CD4-positive, alpha-beta T cell (primary cell): ENCODE results near the gene LRRC34. TPM values are rescaled to one million over a fixed set of nuclear protein-coding genes. Genes with fewer than 3 reads are reported as not detected.
A peak's percentile ranks its signal among the peaks of the same experiment; 100 is the strongest.

Experiments used
- ATAC-seq: fragments of 200-7000 bp; cut with Tn5 transposase; one replicate; pipeline ENCODE4 v1.10.0; 2022; ENCODE audit warnings: mild to moderate bottlenecking; ENCODE audit not compliant: poor library complexity
- CTCF ChIA-PET: fragments of 350-600 bp; sonication (Branson Sonifier 250); formaldehyde crosslinking; loops from one replicate; lab custom pipeline; 2021; ENCODE audit warnings: antibody characterized with exemption, inconsistent platforms; lab: Charles Lee
- POLR2A ChIA-PET: fragments of 350-600 bp; sonication (Branson Sonifier 250); formaldehyde crosslinking; loops from one replicate; lab custom pipeline; 2021; ENCODE audit warnings: antibody characterized with exemption, inconsistent platforms; lab: Charles Lee
- DNase-seq, 14 experiments: peaks; one replicate each; pipeline ENCODE4 v3.0.0-alpha.2; 2013 to 2020; ENCODE audit warnings: mixed read lengths in 2 of 14
- H3K27ac ChIP-seq, 2 donors: one replicate each; pipeline versions ENCODE4 v1.5.1 to v1.7.0; 2013; ENCODE audit warnings: low read length in 2 of 2, low read depth in 1 of 2, mild to moderate bottlenecking in 1 of 2
- H3K27me3 ChIP-seq, 2 experiments: 1 replicate in 1 of 2; 2 replicates in 1 of 2; pipeline versions ENCODE4 v1.6.1 to v1.7.0; 2013; ENCODE audit warnings: low read length in 2 of 2, control low read depth in 1 of 2, mild to moderate bottlenecking in 1 of 2, moderate library complexity in 1 of 2; ENCODE audit not compliant: insufficient read depth in 2 of 2, control insufficient read depth in 1 of 2
- H3K36me3 ChIP-seq: one replicate; pipeline ENCODE4 v1.6.1; 2013; ENCODE audit warnings: low read length, control low read depth; ENCODE audit not compliant: insufficient read depth
- H3K4me1 ChIP-seq: one replicate; pipeline ENCODE4 v1.6.1; 2013; ENCODE audit warnings: low read length, control low read depth; ENCODE audit not compliant: insufficient read depth
- H3K4me3 ChIP-seq: one replicate; pipeline ENCODE4 v1.5.1; 2013; ENCODE audit warnings: mild to moderate bottlenecking, low read length, moderate library complexity
- H3K9me3 ChIP-seq, 2 experiments: 1 replicate in 1 of 2; 2 replicates in 1 of 2; pipeline versions ENCODE4 v1.6.1 to v1.7.0; 2013; ENCODE audit warnings: low read length in 2 of 2, mild to moderate bottlenecking in 2 of 2, control low read depth in 1 of 2, moderate library complexity in 1 of 2; ENCODE audit not compliant: control insufficient read depth in 1 of 2, insufficient read depth in 1 of 2
- H3K27ac Mint-ChIP-seq: one replicate; pipeline ENCODE4 v1.8.0; 2020; ENCODE audit warnings: mixed read lengths
- H3K27me3 Mint-ChIP-seq: one replicate; pipeline ENCODE4 v1.8.0; 2021; ENCODE audit warnings: mixed read lengths
- H3K36me3 Mint-ChIP-seq: one replicate; pipeline ENCODE4 v1.8.0; 2021; ENCODE audit warnings: low read depth, mixed read lengths
- H3K4me1 Mint-ChIP-seq: one replicate; pipeline ENCODE4 v1.8.0; 2021; ENCODE audit warnings: low read depth, mixed read lengths
- H3K4me3 Mint-ChIP-seq: one replicate; pipeline ENCODE4 v1.8.0; 2020; ENCODE audit warnings: mild to moderate bottlenecking, mixed read lengths
- H3K9me3 Mint-ChIP-seq: one replicate; pipeline ENCODE4 v1.8.0; 2020; ENCODE audit warnings: mixed read lengths
- CTCF ChIP-seq: fragments of 200-600 bp; IDR thresholded peaks from one replicate; pipeline ENCODE4 v1.8.0; 2022; ENCODE audit warnings: antibody characterized with exemption, mild to moderate bottlenecking
- intact Hi-C, 2 experiments: fragments of 100-400 bp; cut with DNase I in 1 of 2; cut with micrococcal nuclease in 1 of 2; formaldehyde crosslinking; loops; one replicate each; pipeline versions ENCODE4 v1.15.1 to v1.9.0; 2023 to 2025; cut with DNase I, micrococcal nuclease
- total RNA-seq, 174 experiments: library from RNA in 2 of 174; stranded (reverse) in 2 of 174; gene quantifications; one replicate each; pipeline ENCODE4 v1.2.3 and lab custom pipeline; 2021 to 2026

The LRRC34 gene
- total RNA-seq, 2 experiments from 2014 or later, result 0.22 to 0.52 TPM

GRCh38 chr3:169813757-169814517, 1.2 kb upstream of the LRRC34 start:
- Mint-ChIP-seq H3K4me1 (peaks cover 26% of the 10 kb centered on the region), H3K36me3 (peaks cover 7% of the 10 kb centered on the region), H3K4me3 (peak overlapping the region; percentile 94), H3K27me3 (peaks cover 6% of the 10 kb centered on the region), H3K9me3 (peaks cover 5% of the 10 kb centered on the region), H3K27ac (peak overlapping the region; percentile 43)
- intact Hi-C loops, result loop anchor here in 1 of 2 experiments (5.0 kb wide), 2 partner anchors 42 to 153 kb away; partner anchors contain the start of genes MYNN and SEC62
- Histone ChIP-seq H3K27ac (no peak overlapping the region), H3K4me1 (peaks cover 27% of the 10 kb centered on the region), H3K4me3 (peak overlapping the region; percentile 68), H3K36me3 (no peaks in the 10 kb centered on the region), H3K27me3 (peaks cover 0 to 4% of the 10 kb centered on the region in 2 experiments), H3K9me3 (peaks cover 0 to 13% of the 10 kb centered on the region in 2 experiments)
- DNase-seq, result peak; percentile 49 to 91 (median 66)
- CTCF ChIA-PET, result interaction anchor here (1.0 kb wide), 1 partner anchor 154 kb away, joined by 3 read pairs; no protein-coding TSS in a partner anchor
- POLR2A ChIA-PET, result interaction anchor here (2.1 kb wide), 1 partner anchor 41 kb away, joined by 7 read pairs; the partner anchor contains the start of gene MYNN
- TF ChIP-seq CTCF, result peak; percentile 66
- ATAC-seq, result peak; percentile 91

- Histone ChIP-seq H3K36me3 (no peaks in the 10 kb centered on the region), H3K9me3 (peaks cover 0 to 13% of the 10 kb centered on the region in 2 experiments), H3K4me1 (peaks cover 27% of the 10 kb centered on the region), H3K4me3 (peak overlapping the region; percentile 68), H3K27ac (no peak overlapping the region), H3K27me3 (peaks cover 0 to 4% of the 10 kb centered on the region in 2 experiments)
- no peak for TF ChIP-seq CTCF
- H3K4me1 Mint-ChIP-seq, result peaks cover 26% of the 10 kb centered on the region
- ChIA-PET POLR2A (interaction anchor here (0.7 to 2.4 kb wide), 4 partner anchors 40 to 153 kb away, joined by 3 to 13 read pairs (median 4); partner anchors contain the start of genes ACTRT3, MYNN and SEC62), CTCF (interaction anchor here (1.0 kb wide), 1 partner anchor 155 kb away, joined by 3 read pairs; no protein-coding TSS in a partner anchor)
- intact Hi-C loops, result loop anchor here in 1 of 2 experiments (5.0 kb wide), 2 partner anchors 41 to 154 kb away; partner anchors contain the start of genes MYNN and SEC62
- H3K4me3 Mint-ChIP-seq, result peak overlapping the region; percentile 94
- peak; percentile 4 for ATAC-seq
- peak overlapping the region; percentile 43 for H3K27ac Mint-ChIP-seq
- peaks cover 7% of the 10 kb centered on the region for H3K36me3 Mint-ChIP-seq
- DNase-seq, result peak in 2 of 14 experiments; percentile 10 to 17
- H3K27me3 Mint-ChIP-seq, result peaks cover 3% of the 10 kb centered on the region
- peaks cover 5% of the 10 kb centered on the region for H3K9me3 Mint-ChIP-seq
Measured at GRCh38 chr3:169813278-169813677, 574 bp upstream of the LRRC34 start.

- H3K27ac ChIP-seq, result no peak overlapping the region
- peaks cover 27% of the 10 kb centered on the region for H3K4me1 ChIP-seq
- peaks cover 0 to 13% of the 10 kb centered on the region in 2 experiments for H3K9me3 ChIP-seq
- H3K9me3 Mint-ChIP-seq, result peaks cover 5% of the 10 kb centered on the region
- H3K27me3 ChIP-seq, result no peaks in the 10 kb centered on the region
- DNase-seq (peak in 5 of 14 experiments; percentile 10 to 43 (median 33)), ATAC-seq (peak; percentile 12)
- ChIA-PET POLR2A (interaction anchor here (1.1 to 2.4 kb wide), 3 partner anchors 39 to 155 kb away, joined by 4 to 13 read pairs (median 4); partner anchors contain the start of genes MYNN, SEC62 and TERC), CTCF (no interaction called here)
- peaks cover 7% of the 10 kb centered on the region for H3K36me3 Mint-ChIP-seq
- H3K4me3 Mint-ChIP-seq, result peak overlapping the region; percentile 94
- peak overlapping the region; percentile 19 for H3K27ac Mint-ChIP-seq
- peaks cover 26% of the 10 kb centered on the region for H3K4me1 Mint-ChIP-seq
- no peaks in the 10 kb centered on the region for H3K27me3 Mint-ChIP-seq
- intact Hi-C loops, result loop anchor here in 1 of 2 experiments (5.0 kb wide), 2 partner anchors 39 to 156 kb away; partner anchors contain the start of genes MYNN and SEC62
- peak overlapping the region; percentile 68 for H3K4me3 ChIP-seq
- H3K36me3 ChIP-seq, result no peaks in the 10 kb centered on the region
- no peak for TF ChIP-seq CTCF
Measured at GRCh38 chr3:169811631-169812331, 923 bp downstream of the LRRC34 start.
